Measurements from ENCODE around the gene PTPN12.

DNA sequence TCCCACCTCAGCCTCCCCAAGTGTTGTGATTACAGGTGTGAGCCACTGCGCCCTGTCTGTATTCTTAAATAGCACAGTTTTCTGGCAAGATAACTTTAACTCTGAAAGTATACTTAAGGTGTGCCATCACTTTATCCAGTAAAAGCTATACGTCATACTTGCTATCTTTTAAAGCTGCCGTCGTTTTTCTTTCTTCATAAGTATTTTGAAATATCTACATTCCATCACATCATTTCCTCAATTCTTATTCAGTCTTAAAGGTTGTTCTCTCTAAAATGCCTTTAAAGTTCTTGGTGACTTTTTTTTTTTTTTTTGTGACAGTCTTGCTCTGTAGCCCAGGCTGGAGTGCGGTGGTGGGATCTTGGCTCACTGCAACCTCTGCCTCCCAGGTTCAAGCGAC, 34.7 kb downstream of the PTPN12 start:
- TF ChIP-seq, protein P1, sequence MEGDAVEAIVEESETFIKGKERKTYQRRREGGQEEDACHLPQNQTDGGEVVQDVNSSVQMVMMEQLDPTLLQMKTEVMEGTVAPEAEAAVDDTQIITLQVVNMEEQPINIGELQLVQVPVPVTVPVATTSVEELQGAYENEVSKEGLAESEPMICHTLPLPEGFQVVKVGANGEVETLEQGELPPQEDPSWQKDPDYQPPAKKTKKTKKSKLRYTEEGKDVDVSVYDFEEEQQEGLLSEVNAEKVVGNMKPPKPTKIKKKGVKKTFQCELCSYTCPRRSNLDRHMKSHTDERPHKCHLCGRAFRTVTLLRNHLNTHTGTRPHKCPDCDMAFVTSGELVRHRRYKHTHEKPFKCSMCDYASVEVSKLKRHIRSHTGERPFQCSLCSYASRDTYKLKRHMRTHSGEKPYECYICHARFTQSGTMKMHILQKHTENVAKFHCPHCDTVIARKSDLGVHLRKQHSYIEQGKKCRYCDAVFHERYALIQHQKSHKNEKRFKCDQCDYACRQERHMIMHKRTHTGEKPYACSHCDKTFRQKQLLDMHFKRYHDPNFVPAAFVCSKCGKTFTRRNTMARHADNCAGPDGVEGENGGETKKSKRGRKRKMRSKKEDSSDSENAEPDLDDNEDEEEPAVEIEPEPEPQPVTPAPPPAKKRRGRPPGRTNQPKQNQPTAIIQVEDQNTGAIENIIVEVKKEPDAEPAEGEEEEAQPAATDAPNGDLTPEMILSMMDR (IDR thresholded peaks at IDR 0.05) = no peak
- TF ChIP-seq POLR2A (IDR thresholded peaks at IDR 0.05) = no peak
